HS-5 (cell line): Measurements from ENCODE around the gene ADAP1.
"Not testable (repeated sequence)": the region's sequence is repeated elsewhere in the genome, so short reads cannot be mapped to it uniquely, and the experiment has no call there.

ENCODE experiments used
- DNase-seq: peaks from one replicate; pipeline ENCODE4 v3.0.0-alpha.2; 2012; ENCODE audit warnings: low read depth

ADAP1 gene

GRCh38 chr7:938546-939185 is 15.8 kb downstream of the ADAP1 start:
- DNase-seq, result no peak

GRCh38 chr7:937856-938484 is 16.5 kb downstream of the ADAP1 start:
- no peak for DNase-seq

- no peak for DNase-seq
These were observed 18.0 kb downstream of the ADAP1 start for GRCh38 chr7:936386-937054.

GRCh38 chr7:935874-936385 is 18.6 kb downstream of the ADAP1 start:
- DNase-seq, result no peak

GRCh38 chr7:935164-935873 is 19.2 kb downstream of the ADAP1 start:
- DNase-seq, result no peak

- no peak for DNase-seq
These were observed 19.9 kb downstream of the ADAP1 start for GRCh38 chr7:934469-935163.

- DNase-seq, result no peak
These were observed 21.9 kb downstream of the ADAP1 start for GRCh38 chr7:932651-932975.

GRCh38 chr7:931871-932650 is 22.4 kb downstream of the ADAP1 start:
- no peak for DNase-seq

- DNase-seq, result no peak
These were observed 23.3 kb downstream of the ADAP1 start for GRCh38 chr7:930975-931758.

- DNase-seq, result no peak
These were observed 25.2 kb downstream of the ADAP1 start for GRCh38 chr7:929311-929711.

GRCh38 chr7:927031-927671 is 27.3 kb downstream of the ADAP1 start:
- no peak for DNase-seq

GRCh38 chr7:926061-927030 is 28.1 kb downstream of the ADAP1 start:
- no peak for DNase-seq

GRCh38 chr7:925601-926000 is 28.9 kb downstream of the ADAP1 start:
- DNase-seq, result no peak

- no peak for DNase-seq
These were observed 29.8 kb downstream of the ADAP1 start for GRCh38 chr7:924541-925231.

- DNase-seq, result not testable (repeated sequence)
These were observed 30.4 kb downstream of the ADAP1 start for GRCh38 chr7:924042-924441.

GRCh38 chr7:923108-924041 is 31.1 kb downstream of the ADAP1 start:
- DNase-seq, result no peak
